Ovary (tissue), 9 donors: Measurements from ENCODE around the gene FARSB. TPM values are rescaled to one million over a fixed set of nuclear protein-coding genes. Genes with fewer than 3 reads are reported as not detected.

Experiments used
- DNase-seq, 5 donors: peaks; one replicate each; pipeline ENCODE4 v3.0.0-alpha.2; 2019 to 2020
- H3K27ac ChIP-seq, 2 donors: fragments of 200-600 bp; one replicate each; pipeline versions ENCODE4 v1.5.1 to v1.8.0; 2019 to 2022
- H3K27me3 ChIP-seq: fragments of 200-600 bp; one replicate; pipeline ENCODE4 v1.8.0; 2022
- H3K36me3 ChIP-seq: fragments of 200-600 bp; sonication (generic); one replicate; pipeline ENCODE4 v1.5.1; 2019
- H3K4me1 ChIP-seq: one replicate; pipeline ENCODE4 v1.8.1; 2013; ENCODE audit warnings: mild to moderate bottlenecking, moderate library complexity; ENCODE audit not compliant: insufficient read depth
- H3K4me3 ChIP-seq: fragments of 200-600 bp; sonication (generic); one replicate; pipeline ENCODE4 v1.5.1; 2017
- H3K9me3 ChIP-seq, 2 donors: fragments of 200-600 bp in 1 of 2; sonication (generic) in 1 of 2; one replicate each; pipeline versions ENCODE4 v1.5.1 to v1.8.1; 2013 to 2019; ENCODE audit warnings: mild to moderate bottlenecking in 1 of 2, moderate library complexity in 1 of 2
- CTCF ChIP-seq, 3 donors: fragments of 450-650 bp in 2 of 3; fragments of 200-600 bp in 1 of 3; IDR thresholded peaks; one replicate each; pipeline versions ENCODE4 v1.5.1 to v1.8.0; 2016 to 2022; ENCODE audit warnings: antibody characterized with exemption in 3 of 3, mild to moderate bottlenecking in 1 of 3
- EP300 ChIP-seq: sonication (generic); formaldehyde crosslinking; IDR thresholded peaks from one replicate; pipeline ENCODE4 v1.6.1; 2017; ENCODE audit warnings: antibody characterized with exemption
- POLR2A ChIP-seq: fragments of 450-650 bp; IDR thresholded peaks from one replicate; pipeline ENCODE4 v1.6.1; 2017; ENCODE audit warnings: antibody characterized with exemption, mild to moderate bottlenecking, moderate library complexity
- WGBS, 3 donors: extraction: QIAGEN DNeasy Blood & Tissue Kit in 1 of 3; methylation state at CpG; one replicate each; pipeline versions ENCODE4 v1.1.5 to v1.1.7; 2013 to 2017; 5-methylcytosine and 5-hydroxymethylcytosine counted together
- intact Hi-C, 4 donors: fragments of 100-400 bp; cut with DNase I; formaldehyde crosslinking; loops; one replicate each; pipeline versions ENCODE4 v1.11.0 to v1.15.1; 2022 to 2023
- polyA plus RNA-seq, 2 donors: library from polyadenylated mRNA; stranded (reverse); fragments of 200-250 nt in 1 of 2; fragments of 350-450 nt in 1 of 2; fragmentation: Illumina TruSeq in 1 of 2; extraction: RNeasy Lipid Tissue Mini Kit (QIAGEN cat#74804) in 1 of 2; gene quantifications; one replicate each; pipeline ENCODE4 v1.2.3, GENCODE V29; 2013 to 2014
- total RNA-seq, 7 donors: library from RNA; depleted of rRNA in 2 of 7; stranded (reverse); fragments of >200 nt in 2 of 7; fragmentation: NEBNext Ultra II Directional in 3 of 7; extraction: Animal tissue kit (Norgen Biotek cat#: 25700) in 3 of 7; gene quantifications; one replicate each; pipeline versions ENCODE4 v1.1.0 to v1.2.4, GENCODE V29; 2016 to 2023
- donor health status: DM: no; HTN: no; CAD: no; lungs with moderate emphysema.
- donor health status: DM: no; HTN: no; CAD: no.
- donor health status: Bipolar disorder and iron deficiency.
- donor health status: DM: yes; HTN: yes; CAD: no.
- donor health status: DM: no; HTN: no; CAD: no.
- donor health status: DM: yes; HTN: yes; CAD: no.

The FARSB gene
- total and polyA plus RNA-seq, 9 donors = 10.3 to 32.0 (median 21.0) TPM

- Histone ChIP-seq H3K27me3 (no peaks in the 10 kb centered on the region), H3K9me3 (no peaks in the 10 kb centered on the region), H3K4me3 (no peak overlapping the region), H3K27ac (no peak overlapping the region), H3K4me1 (peaks cover 7% of the 10 kb centered on the region), H3K36me3 (no peaks in the 10 kb centered on the region)
- TF ChIP-seq CTCF (IDR thresholded peaks at IDR 0.05) = no peak
- no peak for TF ChIP-seq EP300
- no peak for TF ChIP-seq POLR2A
- 69 to 79% (median 74%) methylated on average over 9 of the region's 9 CpGs for whole genome bisulfite sequencing, 3 donors
- intact Hi-C loops = no loop called here
- DNase-seq = no peak
Measured at GRCh38 chr2:222670191-222671038, 14.5 kb upstream of the FARSB start.

DNA sequence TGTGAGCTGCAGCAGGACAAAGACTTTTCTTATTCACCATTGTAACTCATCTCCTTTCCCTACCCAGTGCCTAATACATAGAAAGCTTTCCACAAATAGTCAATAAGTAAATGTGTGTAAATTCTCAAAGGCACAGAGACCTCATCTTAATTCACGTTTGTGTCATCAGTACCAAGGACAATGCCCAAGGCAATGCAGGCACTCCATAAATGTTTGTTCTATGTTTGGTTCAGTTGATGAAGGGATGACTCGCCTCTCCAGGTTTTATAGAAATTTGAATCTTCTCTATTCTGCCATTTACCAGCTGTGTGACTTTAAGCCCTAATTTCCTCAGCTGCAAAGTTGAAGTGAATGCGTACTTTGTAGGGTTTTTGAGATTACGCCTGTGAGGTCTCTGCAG is 13.5 kb upstream of the FARSB start:
- 58 to 71% (median 62%) methylated on average over 4 of the region's 4 CpGs for WGBS, 3 donors
- H3K4me3 ChIP-seq = no peak overlapping the region
- H3K36me3 ChIP-seq = no peaks in the 10 kb centered on the region
- no peaks in the 10 kb centered on the region for H3K27me3 ChIP-seq
- intact Hi-C loops = no loop called here
- no peak for DNase-seq
- H3K27ac ChIP-seq = no peak overlapping the region
- H3K4me1 ChIP-seq = peaks cover 7% of the 10 kb centered on the region
- TF ChIP-seq POLR2A = no peak
- no peak for TF ChIP-seq EP300
- no peak for TF ChIP-seq CTCF (IDR thresholded peaks at IDR 0.05)
- no peaks in the 10 kb centered on the region for H3K9me3 ChIP-seq

DNA sequence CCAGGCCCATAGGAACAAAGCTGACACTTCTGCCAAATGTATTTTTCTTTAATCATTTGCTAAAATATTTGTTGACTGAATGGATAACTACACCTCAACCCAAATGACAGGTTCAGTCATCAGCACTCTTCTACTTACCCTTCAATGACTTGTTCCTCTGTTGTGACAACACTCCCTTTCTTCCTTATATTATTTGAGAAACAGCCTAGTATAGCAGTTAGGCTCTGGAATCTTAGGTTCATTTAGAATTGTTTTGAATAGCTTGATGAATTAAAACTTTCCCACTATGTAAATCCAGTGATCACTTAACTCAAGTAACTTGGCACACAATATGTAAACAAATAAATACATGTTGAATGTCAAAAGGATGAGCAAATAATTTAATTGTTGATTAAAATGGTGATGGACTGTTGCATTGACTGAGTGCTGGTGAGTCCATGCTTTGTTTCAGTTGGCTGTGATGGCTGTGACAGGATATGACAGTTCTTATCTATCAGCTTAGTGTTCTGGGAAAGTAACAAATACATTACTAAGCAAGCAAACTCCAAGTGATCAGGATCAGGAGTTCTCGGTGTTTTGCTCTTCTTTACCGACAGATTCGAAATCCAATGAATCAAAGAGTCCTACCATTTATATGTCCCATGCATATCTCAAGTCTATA is 12.7 kb upstream of the FARSB start:
- no peaks in the 10 kb centered on the region for H3K9me3 ChIP-seq
- no peak overlapping the region for H3K4me3 ChIP-seq
- no peak for TF ChIP-seq POLR2A
- TF ChIP-seq CTCF (IDR thresholded peaks at IDR 0.05) = no peak
- no peak for TF ChIP-seq EP300
- no peaks in the 10 kb centered on the region for H3K36me3 ChIP-seq
- 94 to 98% (median 97%) methylated on average over 3 of the region's 3 CpGs for WGBS, 3 donors
- no peaks in the 10 kb centered on the region for H3K27me3 ChIP-seq
- DNase-seq = no peak
- intact Hi-C loops = no loop called here
- peaks cover 7% of the 10 kb centered on the region for H3K4me1 ChIP-seq
- no peak overlapping the region for H3K27ac ChIP-seq

- WGBS, 3 donors = 62 to 71% (median 66%) methylated on average over 3 of the region's 3 CpGs
- H3K27ac ChIP-seq = no peak overlapping the region
- no peak for DNase-seq
Measured at GRCh38 chr2:222663479-222663878, 7.6 kb upstream of the FARSB start.

More at GRCh38 chr2:222663479-222663878, 7.6 kb upstream of the FARSB start:
- intact Hi-C loops = no loop called here
- TF ChIP-seq POLR2A = no peak
- TF ChIP-seq EP300 = no peak
- no peak for TF ChIP-seq CTCF (IDR thresholded peaks at IDR 0.05)
- H3K36me3 ChIP-seq = no peaks in the 10 kb centered on the region
- H3K9me3 ChIP-seq = no peaks in the 10 kb centered on the region
- no peaks in the 10 kb centered on the region for H3K4me1 ChIP-seq
- H3K27me3 ChIP-seq = no peaks in the 10 kb centered on the region
- H3K4me3 ChIP-seq = no peak overlapping the region
